HG02678 (cell line): Measurements from ENCODE around the gene IQGAP1.
"Not testable (repeated sequence)": the region's sequence is repeated elsewhere in the genome, so short reads cannot be mapped to it uniquely, and the experiment has no call there.

Source experiments
- ATAC-seq: cut with Tn5 transposase; IDR thresholded peaks from one replicate; pipeline ENCODE4 v1.9.1; 2021; ENCODE audit warnings: mild to moderate bottlenecking, moderate library complexity; ENCODE audit not compliant: unreplicated experiment

The IQGAP1 gene, protein sequence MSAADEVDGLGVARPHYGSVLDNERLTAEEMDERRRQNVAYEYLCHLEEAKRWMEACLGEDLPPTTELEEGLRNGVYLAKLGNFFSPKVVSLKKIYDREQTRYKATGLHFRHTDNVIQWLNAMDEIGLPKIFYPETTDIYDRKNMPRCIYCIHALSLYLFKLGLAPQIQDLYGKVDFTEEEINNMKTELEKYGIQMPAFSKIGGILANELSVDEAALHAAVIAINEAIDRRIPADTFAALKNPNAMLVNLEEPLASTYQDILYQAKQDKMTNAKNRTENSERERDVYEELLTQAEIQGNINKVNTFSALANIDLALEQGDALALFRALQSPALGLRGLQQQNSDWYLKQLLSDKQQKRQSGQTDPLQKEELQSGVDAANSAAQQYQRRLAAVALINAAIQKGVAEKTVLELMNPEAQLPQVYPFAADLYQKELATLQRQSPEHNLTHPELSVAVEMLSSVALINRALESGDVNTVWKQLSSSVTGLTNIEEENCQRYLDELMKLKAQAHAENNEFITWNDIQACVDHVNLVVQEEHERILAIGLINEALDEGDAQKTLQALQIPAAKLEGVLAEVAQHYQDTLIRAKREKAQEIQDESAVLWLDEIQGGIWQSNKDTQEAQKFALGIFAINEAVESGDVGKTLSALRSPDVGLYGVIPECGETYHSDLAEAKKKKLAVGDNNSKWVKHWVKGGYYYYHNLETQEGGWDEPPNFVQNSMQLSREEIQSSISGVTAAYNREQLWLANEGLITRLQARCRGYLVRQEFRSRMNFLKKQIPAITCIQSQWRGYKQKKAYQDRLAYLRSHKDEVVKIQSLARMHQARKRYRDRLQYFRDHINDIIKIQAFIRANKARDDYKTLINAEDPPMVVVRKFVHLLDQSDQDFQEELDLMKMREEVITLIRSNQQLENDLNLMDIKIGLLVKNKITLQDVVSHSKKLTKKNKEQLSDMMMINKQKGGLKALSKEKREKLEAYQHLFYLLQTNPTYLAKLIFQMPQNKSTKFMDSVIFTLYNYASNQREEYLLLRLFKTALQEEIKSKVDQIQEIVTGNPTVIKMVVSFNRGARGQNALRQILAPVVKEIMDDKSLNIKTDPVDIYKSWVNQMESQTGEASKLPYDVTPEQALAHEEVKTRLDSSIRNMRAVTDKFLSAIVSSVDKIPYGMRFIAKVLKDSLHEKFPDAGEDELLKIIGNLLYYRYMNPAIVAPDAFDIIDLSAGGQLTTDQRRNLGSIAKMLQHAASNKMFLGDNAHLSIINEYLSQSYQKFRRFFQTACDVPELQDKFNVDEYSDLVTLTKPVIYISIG (N-terminal part only)

DNA sequence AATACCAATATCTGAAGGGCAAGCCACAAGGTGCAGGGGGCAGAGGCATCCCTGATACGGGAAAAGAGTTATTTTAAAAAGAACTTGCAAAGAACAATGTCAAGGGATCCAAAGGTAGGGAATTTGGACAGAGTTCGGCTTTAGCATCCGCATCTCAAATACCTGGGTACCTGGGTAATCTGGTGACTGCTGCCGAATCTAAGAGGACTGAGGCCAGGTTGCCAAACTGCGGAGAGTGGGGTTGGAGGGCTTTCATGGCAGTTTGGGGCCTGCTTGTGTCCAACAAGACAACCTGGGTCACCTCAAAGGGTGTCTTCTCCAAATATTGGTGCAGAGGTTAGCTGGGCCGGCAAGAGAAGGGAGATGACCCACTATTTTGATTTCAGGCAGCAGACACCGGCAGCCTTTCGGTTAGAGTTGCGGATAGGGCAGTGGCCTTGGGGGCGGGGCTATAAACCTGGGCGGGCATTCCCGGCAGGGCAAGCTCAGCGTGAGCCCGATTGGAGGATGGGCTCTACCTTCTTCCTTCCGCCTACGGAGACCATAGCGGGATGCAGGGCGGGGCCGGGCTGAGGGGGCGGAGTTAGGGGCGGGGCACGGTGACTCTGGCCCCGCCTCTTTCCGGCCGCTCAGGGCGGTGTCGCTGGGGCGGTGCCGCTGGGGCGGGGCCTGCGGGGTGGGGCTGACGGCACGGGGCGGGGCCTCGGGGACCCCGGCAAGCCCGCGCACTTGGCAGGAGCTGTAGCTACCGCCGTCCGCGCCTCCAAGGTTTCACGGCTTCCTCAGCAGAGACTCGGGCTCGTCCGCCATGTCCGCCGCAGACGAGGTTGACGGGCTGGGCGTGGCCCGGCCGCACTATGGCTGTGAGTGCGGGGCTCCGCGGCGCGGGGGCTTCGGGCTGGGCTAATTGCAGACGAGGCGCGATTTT is at the start of gene IQGAP1:
IQGAP1 (plus strand) TSS at position 709 of the 928 bp plus-strand sequence; CDS start at position 809, 100 bp downstream.
- ATAC-seq, result peak; percentile 93

DNA sequence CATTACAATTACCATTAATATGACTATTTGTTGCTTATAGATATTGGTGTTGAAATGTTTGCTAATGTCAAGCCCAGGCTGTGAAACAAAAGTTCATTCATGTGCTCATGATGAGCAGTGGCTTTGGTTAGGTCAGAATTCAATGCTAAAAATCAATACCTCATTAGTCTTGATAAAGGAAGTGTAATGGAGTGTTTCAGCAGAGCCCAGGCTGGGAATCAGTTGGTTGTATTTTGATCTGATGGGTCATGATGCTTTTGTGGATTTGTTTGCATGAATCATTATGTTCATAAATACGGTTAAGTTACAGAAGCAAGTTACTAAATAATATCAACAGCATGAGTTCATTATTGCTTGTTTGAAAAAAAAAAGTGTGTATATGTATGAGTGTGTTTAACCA is 49.5 kb upstream of the IQGAP1 start:
- ATAC-seq, result no peak

DNA sequence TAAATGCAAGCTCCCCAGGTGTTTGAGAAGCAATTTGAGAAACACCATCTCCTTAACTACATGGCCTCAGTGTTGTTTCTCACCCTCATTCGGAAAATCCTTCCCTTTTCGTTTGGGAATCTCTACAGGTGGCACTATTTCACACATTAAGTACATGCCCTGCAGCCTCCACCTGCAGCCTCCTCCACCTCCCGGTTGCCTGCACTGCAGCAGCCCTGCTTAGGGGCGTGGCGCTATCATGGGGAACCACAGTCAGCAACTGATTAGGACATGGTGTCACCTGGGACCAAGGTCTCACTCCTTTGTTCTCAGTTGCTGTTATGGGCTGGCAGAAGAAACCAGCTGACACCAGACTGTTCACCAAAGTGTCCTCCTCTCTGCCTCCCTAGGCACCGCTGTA is 47.7 kb upstream of the IQGAP1 start:
- ATAC-seq, result no peak

DNA sequence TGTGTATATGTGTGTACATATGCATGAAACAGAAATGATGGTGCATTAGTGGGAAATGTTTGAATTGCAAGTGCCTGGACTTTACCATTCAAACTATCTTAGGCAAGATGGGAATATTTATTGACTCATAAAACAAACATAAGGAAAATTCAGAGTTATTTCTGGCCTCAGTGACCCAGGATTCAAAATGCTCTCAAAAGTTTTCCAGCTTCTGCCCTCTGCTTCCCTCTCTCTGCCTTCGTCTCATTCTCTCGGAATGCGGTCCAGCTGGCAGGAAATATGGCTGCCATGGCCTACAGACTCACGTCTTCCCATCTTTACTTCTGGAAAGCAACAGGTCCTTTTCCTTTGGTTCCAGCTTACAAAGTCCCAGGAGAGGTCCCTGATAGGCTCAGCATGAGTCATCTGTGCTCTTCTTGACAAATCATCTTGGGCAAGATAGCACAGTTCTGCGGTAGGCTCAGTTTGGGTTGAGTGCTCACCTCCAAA is 44.7 kb upstream of the IQGAP1 start:
- ATAC-seq, result no peak

DNA sequence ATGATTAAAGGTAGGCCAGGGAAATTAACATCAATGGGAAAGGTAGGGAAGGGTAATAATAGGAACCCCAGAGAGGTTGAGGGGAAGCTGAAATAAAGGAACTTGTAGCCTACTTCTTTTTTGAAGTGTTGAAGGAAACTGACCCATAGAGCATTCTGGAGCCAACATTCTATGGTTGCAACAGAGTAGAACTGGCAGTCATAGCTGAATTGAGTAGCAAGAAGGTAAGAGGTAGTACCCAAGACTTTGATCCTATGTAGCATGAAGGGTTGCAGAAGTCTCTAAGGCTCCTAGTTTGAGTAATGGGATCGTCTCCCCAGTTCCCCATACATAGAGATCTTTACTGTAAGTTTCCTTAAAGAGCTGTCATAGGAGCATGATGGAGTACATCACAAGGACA is 43.4 kb upstream of the IQGAP1 start:
- ATAC-seq, result no peak

DNA sequence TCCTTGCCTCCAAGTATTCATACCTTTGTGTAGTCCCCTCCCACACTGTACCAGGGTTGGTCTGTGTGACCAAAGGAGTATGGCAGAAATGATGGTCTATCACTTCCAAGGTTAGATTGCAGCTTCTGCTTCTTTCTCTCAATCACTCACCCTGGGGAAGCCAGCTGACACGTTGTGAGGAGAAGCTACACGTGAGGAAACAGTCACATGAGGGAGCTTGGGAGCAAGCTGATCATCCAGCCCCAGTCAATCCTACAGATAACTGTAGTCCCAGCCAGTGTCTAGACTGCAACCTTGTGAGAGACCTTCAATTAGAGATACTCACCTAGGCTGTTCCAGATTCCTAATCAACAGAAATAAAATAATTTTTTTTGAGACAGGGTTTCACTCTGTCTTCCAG is 42.2 kb upstream of the IQGAP1 start:
- ATAC-seq, result no peak

DNA sequence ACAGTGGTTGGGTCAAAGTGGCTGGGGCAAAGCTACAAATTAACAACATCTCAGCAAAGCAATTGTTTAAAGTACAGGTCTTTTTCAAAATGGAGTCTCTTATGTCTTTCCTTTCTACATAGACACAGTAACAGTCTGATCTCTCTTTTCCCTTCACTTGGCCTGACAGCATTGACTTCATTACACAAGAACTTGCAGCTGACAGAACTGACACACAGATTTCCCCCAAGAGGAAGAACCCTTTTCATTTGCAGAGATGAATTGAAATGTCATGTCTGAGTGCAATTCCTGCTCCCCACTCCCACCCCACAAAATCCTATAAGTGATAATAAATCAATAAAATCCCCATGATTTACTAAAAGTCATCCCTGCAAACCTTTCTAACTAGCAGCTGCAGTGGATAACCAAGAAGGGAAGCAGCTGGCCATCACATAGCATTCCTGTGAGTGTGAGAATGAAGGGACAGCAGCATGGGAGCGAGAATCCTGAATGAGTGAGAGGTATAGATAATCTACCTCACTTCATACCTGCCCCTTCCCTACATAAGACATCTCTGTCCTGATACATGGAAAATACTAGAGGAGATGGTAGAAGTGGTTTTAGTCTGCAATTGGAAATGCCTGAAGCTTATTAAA is 40.5 kb upstream of the IQGAP1 start:
- ATAC-seq, result not testable (repeated sequence)

DNA sequence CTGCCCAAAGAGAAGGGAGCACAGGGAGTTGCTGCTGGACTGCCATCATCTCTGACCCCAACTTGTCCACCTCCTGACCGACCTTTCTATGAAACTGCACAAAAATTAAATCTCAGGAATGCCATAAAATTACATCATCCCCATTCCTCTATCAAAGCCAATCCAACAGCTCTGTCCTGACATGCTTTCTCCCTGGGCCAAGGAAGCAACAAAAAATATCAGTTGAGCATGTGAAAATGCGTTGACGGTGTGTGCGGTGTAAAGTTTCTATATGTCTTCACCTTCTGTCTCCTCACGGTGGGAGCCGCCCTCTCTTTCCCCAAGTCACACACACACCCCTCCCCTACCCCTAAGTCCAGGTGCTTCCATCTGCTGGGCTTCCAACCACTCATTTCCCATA is 39.6 kb upstream of the IQGAP1 start:
- ATAC-seq, result no peak

DNA sequence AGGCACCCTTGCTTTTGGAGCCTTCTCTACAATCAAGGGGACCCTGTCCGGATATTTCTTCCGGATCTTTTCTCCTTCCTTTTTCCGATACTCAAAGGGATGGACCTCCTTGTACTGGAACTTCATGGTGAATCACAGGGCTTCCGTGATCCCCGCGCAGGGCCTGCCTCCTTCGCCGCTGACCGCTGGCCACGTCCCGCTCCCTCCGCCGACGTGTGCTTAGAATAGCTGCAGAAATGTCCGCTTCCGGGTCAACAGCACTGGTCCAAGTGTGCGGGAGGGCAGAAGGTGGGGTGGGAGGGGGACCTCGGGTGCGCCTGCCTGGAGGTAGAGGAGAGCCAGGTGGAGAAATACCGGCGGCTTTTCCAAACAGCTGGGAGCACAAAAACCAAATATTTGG is 39.0 kb upstream of the IQGAP1 start:
- ATAC-seq, result no peak

DNA sequence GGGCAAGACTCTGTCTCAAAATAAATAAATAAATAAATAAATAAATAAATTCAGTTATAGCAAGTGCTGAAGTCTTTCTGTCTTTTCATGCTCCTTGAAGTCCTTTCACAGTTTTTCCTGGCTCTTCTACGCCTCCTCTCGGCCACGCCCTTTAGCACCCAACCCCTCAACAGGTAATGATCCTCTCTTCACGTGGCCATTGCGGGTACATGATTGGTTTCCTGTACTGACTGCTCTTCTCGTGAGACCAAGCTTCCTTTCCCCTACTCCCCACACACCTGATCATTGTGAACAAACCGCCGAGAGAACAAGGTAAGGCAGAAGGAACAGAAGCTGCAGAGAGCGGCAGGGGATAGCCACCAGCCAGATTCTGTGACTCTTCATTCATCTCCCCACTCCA is 38.2 kb upstream of the IQGAP1 start:
- ATAC-seq, result no peak

DNA sequence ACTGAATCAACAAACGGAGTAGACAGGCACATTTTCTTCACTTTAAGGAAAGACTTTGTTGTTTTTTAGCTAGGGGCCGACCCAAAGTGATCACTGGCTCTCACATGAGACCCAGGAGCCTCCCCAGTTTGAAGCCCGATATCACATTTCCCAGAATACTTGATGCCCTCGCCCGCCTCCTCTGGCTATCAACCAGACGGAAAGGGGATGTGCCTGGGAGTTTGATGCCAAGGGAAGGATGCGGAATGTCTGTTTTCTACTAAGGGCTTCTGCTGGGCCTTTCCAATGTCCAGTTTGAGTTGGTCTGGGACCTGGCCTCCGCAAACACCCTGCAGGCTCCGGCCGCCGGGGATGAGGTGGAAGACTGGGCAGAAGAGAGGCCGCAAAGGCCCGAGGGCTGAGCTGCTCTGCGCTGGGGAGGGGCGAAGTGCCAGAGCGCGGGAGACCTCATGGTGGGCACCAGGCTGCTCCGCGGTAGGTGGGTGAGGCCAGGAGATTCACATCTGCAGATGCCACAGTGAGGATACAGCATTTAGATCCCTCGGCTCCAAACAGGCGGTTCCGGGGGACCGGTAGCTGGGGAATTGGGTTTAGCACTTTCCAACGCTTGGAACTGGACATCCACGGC is 36.4 kb upstream of the IQGAP1 start:
- peak; percentile 4 for ATAC-seq

DNA sequence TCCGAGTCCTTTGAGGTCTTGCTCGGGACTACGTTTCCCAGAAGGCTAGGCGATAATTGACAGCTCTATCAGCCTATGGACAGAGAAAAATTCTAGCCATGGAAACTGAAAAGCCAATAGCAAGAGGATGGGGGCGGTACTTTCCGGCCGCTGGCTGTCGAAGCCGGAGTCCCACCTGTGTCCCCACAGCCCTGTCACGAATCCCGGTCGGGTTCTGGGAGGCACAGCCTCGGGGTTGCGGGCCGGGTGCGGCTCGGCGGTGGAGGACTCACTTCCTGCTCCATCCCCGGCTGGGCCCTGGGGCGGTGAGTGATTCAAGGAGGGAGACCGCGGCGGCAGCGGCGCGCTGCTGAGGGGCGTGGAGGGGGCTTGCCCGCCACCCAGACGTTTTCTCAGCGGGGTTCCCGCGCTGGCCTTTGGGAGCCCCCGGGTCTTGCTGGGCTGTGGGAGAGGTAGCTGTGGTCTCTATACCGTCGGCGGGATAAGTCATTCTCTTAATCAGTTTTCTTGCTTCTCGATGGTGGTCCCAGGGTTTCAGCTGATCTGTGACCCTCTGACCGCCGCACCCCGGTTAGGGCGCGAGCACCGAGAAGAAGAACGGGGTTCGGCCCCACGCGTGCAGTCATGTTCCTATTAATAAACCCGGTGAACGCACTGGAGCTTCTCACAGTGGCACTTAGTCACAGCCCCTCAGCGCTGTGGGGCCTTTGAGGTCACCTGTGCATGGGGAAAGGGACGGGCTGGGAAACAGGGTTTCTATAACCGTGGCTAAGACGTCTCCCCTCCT is 35.7 kb upstream of the IQGAP1 start, which contains the start of gene ZNF774:
ZNF774 (plus strand) TSS at position 178 of the 787 bp plus-strand sequence. CDS start 2,377 bp downstream, outside the sequence.
- ATAC-seq, result peak; percentile 99

DNA sequence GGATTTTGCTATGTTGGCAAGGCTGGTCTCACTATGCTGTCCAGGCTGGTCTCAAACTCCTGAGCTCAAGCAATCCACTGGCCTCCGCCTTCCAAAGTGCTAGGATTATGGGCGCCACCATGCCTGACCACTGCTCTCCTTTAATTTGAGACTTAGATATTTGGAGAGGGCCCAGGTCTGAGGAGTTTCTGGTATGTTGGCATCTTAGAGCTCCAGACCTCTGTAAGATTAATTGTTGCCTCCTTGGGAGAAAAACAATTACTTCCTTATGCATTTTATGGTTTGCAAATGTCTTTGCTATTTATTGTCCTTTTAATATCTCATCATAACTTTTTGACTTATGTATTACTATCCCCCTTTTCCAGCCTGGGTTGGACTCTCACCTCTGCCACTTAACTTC is 33.1 kb upstream of the IQGAP1 start:
- no peak for ATAC-seq

DNA sequence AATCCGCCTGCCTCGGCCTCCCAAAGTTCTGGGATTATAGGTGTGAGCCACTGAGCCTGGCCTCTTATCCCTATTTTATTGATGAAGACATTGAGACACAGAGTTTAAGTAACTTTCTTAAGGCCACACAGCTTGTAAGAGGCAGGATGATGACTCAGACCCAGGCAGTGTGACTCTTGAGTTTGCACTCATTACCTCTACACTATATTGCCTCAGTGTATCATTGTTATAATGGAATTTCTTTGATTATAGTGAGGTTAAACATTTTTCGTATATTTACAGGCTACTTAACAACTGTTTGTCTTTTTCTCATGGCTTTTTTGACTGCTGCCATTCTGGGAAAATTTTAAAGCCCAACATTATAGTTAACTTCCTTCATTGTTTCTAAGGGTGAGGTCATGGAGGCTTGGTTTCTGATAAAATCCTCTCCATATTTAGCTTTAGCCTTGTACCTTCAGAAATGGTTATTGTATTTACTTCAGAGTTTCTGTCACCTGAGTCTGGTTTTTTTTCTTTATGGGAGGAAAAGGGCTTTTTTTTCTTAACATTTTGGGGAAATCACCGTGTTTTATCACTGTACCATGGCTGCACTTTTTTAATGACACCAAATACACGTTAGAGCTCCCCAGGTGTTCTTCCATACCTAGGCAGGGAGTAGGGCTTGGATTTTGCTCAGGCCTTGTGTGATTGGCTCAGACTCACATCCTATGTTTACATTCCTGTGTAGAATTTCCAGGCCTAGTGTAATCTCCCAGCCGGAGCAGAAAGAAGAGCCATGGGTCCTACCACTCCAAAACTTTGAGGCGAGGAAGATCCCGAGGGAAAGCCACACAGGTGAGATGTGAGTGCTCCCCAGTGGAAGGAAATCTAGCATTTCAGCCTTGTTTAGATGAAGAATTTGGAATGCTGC is 29.7 kb upstream of the IQGAP1 start:
- no peak for ATAC-seq

DNA sequence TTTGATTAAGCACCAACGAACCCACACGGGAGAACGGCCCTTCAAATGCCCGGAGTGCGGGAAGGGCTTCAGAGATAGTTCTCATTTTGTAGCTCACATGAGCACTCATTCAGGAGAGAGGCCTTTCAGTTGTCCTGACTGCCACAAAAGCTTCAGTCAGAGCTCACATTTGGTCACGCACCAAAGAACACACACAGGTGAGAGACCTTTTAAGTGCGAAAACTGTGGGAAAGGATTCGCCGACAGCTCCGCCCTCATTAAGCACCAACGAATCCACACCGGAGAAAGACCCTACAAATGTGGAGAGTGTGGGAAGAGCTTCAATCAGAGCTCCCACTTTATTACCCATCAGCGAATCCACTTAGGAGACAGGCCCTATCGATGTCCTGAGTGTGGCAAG is 27.3 kb upstream of the IQGAP1 start:
- no peak for ATAC-seq

DNA sequence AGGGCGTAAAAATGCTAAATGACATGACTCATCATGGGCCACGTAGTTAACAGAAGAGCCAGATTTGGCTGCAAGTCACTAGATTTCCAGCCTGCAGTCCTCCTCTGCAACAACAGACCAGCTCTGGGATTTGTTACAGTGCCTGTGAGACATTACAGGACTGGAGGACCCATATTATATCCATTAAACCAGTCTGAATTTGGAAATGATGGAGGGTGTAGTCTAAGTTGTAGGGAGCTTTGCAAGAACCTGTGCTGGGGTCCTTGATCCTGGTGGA is 25.2 kb upstream of the IQGAP1 start:
- ATAC-seq, result no peak

DNA sequence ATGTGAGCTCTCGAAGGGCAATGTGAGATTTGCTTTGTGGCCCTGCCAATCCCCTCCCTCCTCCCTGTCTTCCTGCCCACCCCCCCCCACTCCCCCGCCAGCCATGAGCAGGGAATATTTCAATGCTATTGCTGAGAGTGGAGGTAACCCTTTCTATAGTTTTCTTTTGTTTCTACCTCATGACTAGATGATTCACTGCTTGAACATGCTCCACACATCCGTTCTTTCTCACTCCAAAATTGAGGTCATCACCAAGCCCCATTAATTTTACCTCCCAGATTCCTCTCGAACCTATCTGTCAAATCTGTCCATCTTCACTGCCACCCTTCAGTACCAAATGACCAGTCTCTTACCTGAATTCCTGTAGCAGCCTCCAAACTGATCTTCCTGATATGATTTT is 23.8 kb upstream of the IQGAP1 start:
- ATAC-seq, result no peak
